SK-N-SH treated with all-trans-retinoic acid at 6 μM for 48 hours (cell line): Measurements from ENCODE around the gene CNKSR2.

Source experiments
- ATAC-seq: fragments of 200-7000 bp; cut with Tn5 transposase; 3 replicates; pipeline ENCODE4 v1.9.1; 2020; ENCODE audit warnings: mild to moderate bottlenecking, moderate library complexity
- ARNTL ChIP-seq: fragments of 450-650 bp; formaldehyde crosslinking; IDR thresholded peaks from 2 replicates; pipeline ENCODE4 v1.5.0; 2020; ENCODE audit warnings: low read depth, mild to moderate bottlenecking, moderate library complexity, borderline replicate concordance
- BACH2 ChIP-seq: fragments of 250-450 bp; sonication (Bioruptor Pico); IDR thresholded peaks from 2 replicates; pipeline ENCODE4 v1.9.0; 2021; ENCODE audit warnings: mild to moderate bottlenecking, borderline replicate concordance
- CREB5 ChIP-seq: fragments of 250-450 bp; sonication (Bioruptor Pico); IDR thresholded peaks from 2 replicates; pipeline ENCODE4 v1.5.1; 2020; ENCODE audit warnings: low read depth, mild to moderate bottlenecking, moderate library complexity
- CSDC2 ChIP-seq: fragments of 250-450 bp; sonication (Bioruptor Pico); IDR thresholded peaks from 2 replicates; pipeline ENCODE4 v1.5.0; 2020; ENCODE audit warnings: mild to moderate bottlenecking, moderate library complexity
- CSRNP3 ChIP-seq: fragments of 250-450 bp; sonication (Bioruptor Pico); IDR thresholded peaks from 2 replicates; pipeline ENCODE4 v1.5.1; 2021; ENCODE audit warnings: mild to moderate bottlenecking, moderate library complexity
- ISL1 ChIP-seq: fragments of 250-450 bp; sonication (Bioruptor Pico); IDR thresholded peaks from 2 replicates; pipeline ENCODE4 v2.1.2; 2022; ENCODE audit warnings: mild to moderate bottlenecking, moderate library complexity
- OSR1 ChIP-seq: fragments of 250-450 bp; sonication (Bioruptor Pico); IDR thresholded peaks from 2 replicates; pipeline ENCODE4 v1.8.0; 2022; ENCODE audit warnings: moderate library complexity, mild to moderate bottlenecking, inconsistent platforms
- PATZ1 ChIP-seq: fragments of 250-450 bp; sonication (Bioruptor Pico); IDR thresholded peaks from 2 replicates; pipeline ENCODE4 v1.8.0; 2020; ENCODE audit warnings: mild to moderate bottlenecking, moderate library complexity, borderline replicate concordance
- POU6F1 ChIP-seq: fragments of 250-450 bp; sonication (Bioruptor Pico); IDR thresholded peaks from 2 replicates; pipeline ENCODE4 v1.8.0; 2021; ENCODE audit warnings: low read depth, mild to moderate bottlenecking, moderate library complexity, borderline replicate concordance
- PPARA ChIP-seq: fragments of 250-450 bp; sonication (Bioruptor Pico); IDR thresholded peaks from 2 replicates; pipeline ENCODE4 v1.5.0; 2020; ENCODE audit warnings: mild to moderate bottlenecking, borderline replicate concordance
- RARB ChIP-seq: fragments of 250-450 bp; sonication (Bioruptor Pico); IDR thresholded peaks from 2 replicates; pipeline ENCODE4 v1.8.0; 2021; ENCODE audit warnings: mild to moderate bottlenecking, moderate library complexity
- SNAI2 ChIP-seq: fragments of 250-450 bp; sonication (Bioruptor Pico); IDR thresholded peaks from 2 replicates; pipeline ENCODE4 v1.5.0; 2020; ENCODE audit warnings: mild to moderate bottlenecking, moderate library complexity
- TCF4 ChIP-seq: fragments of 250-450 bp; sonication (Bioruptor Pico); IDR thresholded peaks from 2 replicates; pipeline ENCODE4 v1.8.0; 2021; ENCODE audit warnings: mild to moderate bottlenecking, moderate library complexity, borderline replicate concordance
- TOX ChIP-seq: fragments of 250-450 bp; sonication (Bioruptor Pico); IDR thresholded peaks from 2 replicates; pipeline ENCODE4 v1.8.0; 2021; ENCODE audit warnings: mild to moderate bottlenecking, moderate library complexity, borderline replicate concordance
- TSHZ2 ChIP-seq: fragments of 250-450 bp; sonication (Bioruptor Pico); IDR thresholded peaks from 2 replicates; pipeline ENCODE4 v1.5.0; 2020; ENCODE audit warnings: mild to moderate bottlenecking, moderate library complexity
- ZFP3 ChIP-seq: fragments of 250-450 bp; sonication (Bioruptor Pico); IDR thresholded peaks from 2 replicates; pipeline ENCODE4 v1.5.0; 2020; ENCODE audit warnings: mild to moderate bottlenecking, moderate library complexity
- ZFP30 ChIP-seq: fragments of 450-650 bp; formaldehyde crosslinking; IDR thresholded peaks from 2 replicates; pipeline ENCODE4 v1.5.0; 2022; ENCODE audit warnings: mild to moderate bottlenecking, moderate library complexity
- ZNF565 ChIP-seq: fragments of 450-650 bp; formaldehyde crosslinking; conservative IDR thresholded peaks from 2 replicates; pipeline ENCODE4 v1.5.0; 2020; ENCODE audit warnings: low read depth, mild to moderate bottlenecking, moderate library complexity
- ZNF70 ChIP-seq: fragments of 450-650 bp; formaldehyde crosslinking; IDR thresholded peaks from 2 replicates; pipeline ENCODE4 v1.5.0; 2020; ENCODE audit warnings: mild to moderate bottlenecking, moderate library complexity
- ZNF8 ChIP-seq: fragments of 450-650 bp; formaldehyde crosslinking; IDR thresholded peaks from 2 replicates; pipeline ENCODE4 v1.5.0; 2020; ENCODE audit warnings: mild to moderate bottlenecking, moderate library complexity

The CNKSR2 gene

GRCh38 chrX:21616386-21616785, 242.2 kb downstream of the CNKSR2 start:
- no peak for TF ChIP-seq CSDC2
- ATAC-seq: no peak

GRCh38 chrX:21620234-21620633, 246.0 kb downstream of the CNKSR2 start:
- ATAC-seq: no peak
- no peak for TF ChIP-seq PPARA (CRISPR knock-in tag)
- no peak for TF ChIP-seq ISL1 (CRISPR knock-in tag)
- no peak for TF ChIP-seq ZFP30 (CRISPR knock-in tag)
- no peak for TF ChIP-seq SNAI2 (CRISPR knock-in tag)
- no peak for TF ChIP-seq ZNF565 (CRISPR knock-in tag)
- TF ChIP-seq PATZ1: no peak
- TF ChIP-seq, all 23 proteins: peak for 0

- ATAC-seq: no peak
- no peak for TF ChIP-seq ZNF565 (CRISPR knock-in tag)
- no peak for TF ChIP-seq ZNF70 (CRISPR knock-in tag)
- no peak for TF ChIP-seq ARNTL (CRISPR knock-in tag)
- TF ChIP-seq ZNF8 (CRISPR knock-in tag): no peak
- TF ChIP-seq CSRNP3 (CRISPR knock-in tag): no peak
- no peak for TF ChIP-seq ZFP3
- TF ChIP-seq CREB5 (CRISPR knock-in tag): no peak
- TF ChIP-seq SNAI2 (CRISPR knock-in tag): no peak
- no peak for TF ChIP-seq TSHZ2 (CRISPR knock-in tag)
- no peak for TF ChIP-seq PPARA (CRISPR knock-in tag)
- TF ChIP-seq BACH2 (CRISPR knock-in tag): no peak
- TF ChIP-seq OSR1 (CRISPR knock-in tag): no peak
- no peak for TF ChIP-seq ZFP30 (CRISPR knock-in tag)
- TF ChIP-seq ISL1 (CRISPR knock-in tag): no peak
- TF ChIP-seq PATZ1: no peak
- TF ChIP-seq TOX (CRISPR knock-in tag): no peak
- TF ChIP-seq TCF4: no peak
- no peak for TF ChIP-seq POU6F1
- no peak for TF ChIP-seq RARB (CRISPR knock-in tag)
Observed at GRCh38 chrX:21623778-21624501, 249.7 kb downstream of the CNKSR2 start.
